PC-9 (cell line): ENCODE measurements around the gene ST8SIA2. TPM values are rescaled to one million over a fixed set of nuclear protein-coding genes. Genes with fewer than 3 reads are reported as not detected.

Source experiments
- BruUV-seq: library from RNA; stranded (reverse); fragments of 400-500 nt; replicated peaks from 2 replicates; lab custom pipeline; 2021; lab: Mats Ljungman, UMichigan
- CTCF ChIA-PET: fragments of 300-600 bp; sonication (Branson Sonifier 250); formaldehyde crosslinking; loops from one replicate; lab custom pipeline; 2022; ENCODE audit warnings: antibody characterized with exemption; lab: Charles Lee
- POLR2A ChIA-PET: fragments of 300-600 bp; sonication (Branson Sonifier 250); formaldehyde crosslinking; loops from one replicate; lab custom pipeline; 2022; ENCODE audit warnings: antibody characterized with exemption; ENCODE audit not compliant: unreplicated experiment; lab: Charles Lee
- DNase-seq, 2 experiments: peaks; one replicate each; pipeline versions ENCODE4 v3.0.0 to v3.0.0-alpha.2; 2015 to 2022; ENCODE audit warnings: mixed read lengths in 1 of 2
- H2AFZ ChIP-seq: fragments of 200-600 bp; sonication (generic); 2 replicates; pipeline ENCODE4 v1.8.1; 2017; ENCODE audit warnings: antibody characterized with exemption
- H3F3A ChIP-seq: fragments of 200-600 bp; sonication (generic); 2 replicates; pipeline ENCODE4 v1.8.1; 2017; ENCODE audit warnings: antibody characterized with exemption, mild to moderate bottlenecking, low read depth; ENCODE audit not compliant: insufficient read depth
- H3K27ac ChIP-seq: fragments of 200-600 bp; sonication (generic); 2 replicates; pipeline ENCODE4 v1.6.1; 2016; ENCODE audit warnings: mixed run types
- H3K27me3 ChIP-seq: fragments of 200-600 bp; sonication (generic); 2 replicates; pipeline ENCODE4 v1.6.1; 2016; ENCODE audit warnings: low read depth, mixed run types; ENCODE audit not compliant: insufficient read depth
- H3K36me3 ChIP-seq: fragments of 200-600 bp; sonication (generic); 2 replicates; pipeline ENCODE4 v1.6.1; 2016; ENCODE audit warnings: low read depth, mixed run types
- H3K4me1 ChIP-seq: fragments of 200-600 bp; sonication (generic); replicated peaks from 2 replicates; pipeline ENCODE4 v1.6.1; 2016; ENCODE audit warnings: mixed run types; ENCODE audit not compliant: insufficient read depth
- H3K4me2 ChIP-seq: fragments of 200-600 bp; sonication (generic); 2 replicates; pipeline ENCODE4 v1.6.1; 2017; ENCODE audit warnings: mixed run types
- H3K4me3 ChIP-seq: fragments of 200-600 bp; sonication (generic); 2 replicates; pipeline ENCODE4 v1.6.1; 2016; ENCODE audit warnings: mixed run types
- H3K79me2 ChIP-seq: fragments of 200-600 bp; sonication (generic); 2 replicates; pipeline ENCODE4 v1.6.1; 2017; ENCODE audit warnings: low read depth, mixed run types
- H3K9me2 ChIP-seq: fragments of 200-600 bp; sonication (generic); 2 replicates; pipeline ENCODE4 v1.8.1; 2017; ENCODE audit warnings: mild to moderate bottlenecking; ENCODE audit not compliant: insufficient read depth
- H3K9me3 ChIP-seq: fragments of 200-600 bp; sonication (generic); 2 replicates; pipeline ENCODE4 v1.8.1; 2016; ENCODE audit warnings: low read depth; ENCODE audit not compliant: insufficient read depth
- H4K20me1 ChIP-seq: fragments of 200-600 bp; sonication (generic); 2 replicates; pipeline ENCODE4 v1.8.1; 2017; ENCODE audit not compliant: insufficient read depth
- EZH2 ChIP-seq: fragments of 200-600 bp; sonication (generic); IDR thresholded peaks from 2 replicates; pipeline ENCODE4 v1.8.0; 2017; ENCODE audit warnings: antibody characterized with exemption, low read depth
- intact Hi-C: fragments of 100-400 bp; cut with micrococcal nuclease; formaldehyde crosslinking; loops from one replicate; pipeline ENCODE4 v1.10.0; 2022; ENCODE audit not compliant: unreplicated experiment
- total RNA-seq: library from RNA; stranded (reverse); gene quantifications from 2 replicates; pipeline ENCODE4 v1.2.3, GENCODE V29; 2021
- TF ChIP-seq, protein P1 (sequence below): fragments of 200-600 bp; sonication (generic); conservative IDR thresholded peaks from 2 replicates; pipeline ENCODE4 v1.6.1; 2017; ENCODE audit warnings: mixed run types, antibody characterized with exemption, mild to moderate bottlenecking, moderate library complexity

The ST8SIA2 gene
- total RNA-seq, 1 experiment from 2014 or later = not detected

GRCh38 chr15:92492551-92493115, 99.0 kb downstream of the ST8SIA2 start:
- DNase-seq = no peak
- Histone ChIP-seq H3K27ac (no peak overlapping the region), H3K9me3 (no peaks in the 10 kb centered on the region), H3K27me3 (peaks cover 63% of the 10 kb centered on the region), H3F3A (no peaks in the 10 kb centered on the region), H2AFZ (no peak overlapping the region), H3K4me3 (no peak overlapping the region), H3K4me1 (no peaks in the 10 kb centered on the region), H3K79me2 (no peaks in the 10 kb centered on the region), H3K36me3 (no peaks in the 10 kb centered on the region), H4K20me1 (no peaks in the 10 kb centered on the region), H3K4me2 (no peak overlapping the region), H3K9me2 (no peaks in the 10 kb centered on the region)
- TF ChIP-seq, protein P1, sequence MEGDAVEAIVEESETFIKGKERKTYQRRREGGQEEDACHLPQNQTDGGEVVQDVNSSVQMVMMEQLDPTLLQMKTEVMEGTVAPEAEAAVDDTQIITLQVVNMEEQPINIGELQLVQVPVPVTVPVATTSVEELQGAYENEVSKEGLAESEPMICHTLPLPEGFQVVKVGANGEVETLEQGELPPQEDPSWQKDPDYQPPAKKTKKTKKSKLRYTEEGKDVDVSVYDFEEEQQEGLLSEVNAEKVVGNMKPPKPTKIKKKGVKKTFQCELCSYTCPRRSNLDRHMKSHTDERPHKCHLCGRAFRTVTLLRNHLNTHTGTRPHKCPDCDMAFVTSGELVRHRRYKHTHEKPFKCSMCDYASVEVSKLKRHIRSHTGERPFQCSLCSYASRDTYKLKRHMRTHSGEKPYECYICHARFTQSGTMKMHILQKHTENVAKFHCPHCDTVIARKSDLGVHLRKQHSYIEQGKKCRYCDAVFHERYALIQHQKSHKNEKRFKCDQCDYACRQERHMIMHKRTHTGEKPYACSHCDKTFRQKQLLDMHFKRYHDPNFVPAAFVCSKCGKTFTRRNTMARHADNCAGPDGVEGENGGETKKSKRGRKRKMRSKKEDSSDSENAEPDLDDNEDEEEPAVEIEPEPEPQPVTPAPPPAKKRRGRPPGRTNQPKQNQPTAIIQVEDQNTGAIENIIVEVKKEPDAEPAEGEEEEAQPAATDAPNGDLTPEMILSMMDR = no peak
- no peak for TF ChIP-seq EZH2
- intact Hi-C loops = no loop called here
- CTCF ChIA-PET = no interaction called here
- BruUV-seq = no TSS peak
- POLR2A ChIA-PET = no interaction called here

DNA sequence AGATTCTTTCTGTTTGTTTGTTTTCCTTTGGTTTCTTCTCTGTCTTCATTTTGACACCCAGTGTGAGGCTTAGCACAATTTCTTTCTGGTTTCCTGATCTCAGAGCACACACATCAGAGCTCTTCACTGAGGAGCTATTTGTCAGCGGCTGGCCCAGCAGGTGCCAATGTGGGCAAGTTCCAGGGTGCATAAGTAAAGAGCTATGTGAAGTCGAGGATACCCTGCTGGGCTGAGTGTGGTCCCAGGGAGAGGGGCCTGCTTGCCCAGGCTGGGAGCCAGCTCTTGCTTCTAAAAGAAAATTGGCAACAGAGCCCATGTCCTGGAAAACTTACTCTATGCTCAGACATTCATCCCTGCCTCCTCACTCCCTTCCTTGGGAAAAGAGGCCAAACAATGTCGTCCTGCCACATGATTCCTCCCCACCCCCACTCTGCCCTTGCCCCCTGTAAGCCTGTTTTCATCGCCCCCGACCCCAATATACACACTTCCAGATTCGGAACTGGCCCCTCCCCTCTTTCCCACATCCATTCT, 101.2 kb downstream of the ST8SIA2 start:
- H3K4me1 ChIP-seq = no peaks in the 10 kb centered on the region
- no peaks in the 10 kb centered on the region for H4K20me1 ChIP-seq
- H3K4me2 ChIP-seq = no peak overlapping the region
- no peak overlapping the region for H2AFZ ChIP-seq
- H3K27ac ChIP-seq = no peak overlapping the region
- POLR2A ChIA-PET = no interaction called here
- no peaks in the 10 kb centered on the region for H3F3A ChIP-seq
- no peak for DNase-seq
- no peaks in the 10 kb centered on the region for H3K36me3 ChIP-seq
- H3K9me3 ChIP-seq = no peaks in the 10 kb centered on the region
- H3K9me2 ChIP-seq = no peaks in the 10 kb centered on the region
- H3K79me2 ChIP-seq = no peaks in the 10 kb centered on the region
- CTCF ChIA-PET = no interaction called here
- peaks cover 65% of the 10 kb centered on the region for H3K27me3 ChIP-seq
- intact Hi-C loops = no loop called here
- no TSS peak for BruUV-seq
- H3K4me3 ChIP-seq = no peak overlapping the region
- no peak for TF ChIP-seq EZH2
- TF ChIP-seq, protein P1 = no peak

DNA sequence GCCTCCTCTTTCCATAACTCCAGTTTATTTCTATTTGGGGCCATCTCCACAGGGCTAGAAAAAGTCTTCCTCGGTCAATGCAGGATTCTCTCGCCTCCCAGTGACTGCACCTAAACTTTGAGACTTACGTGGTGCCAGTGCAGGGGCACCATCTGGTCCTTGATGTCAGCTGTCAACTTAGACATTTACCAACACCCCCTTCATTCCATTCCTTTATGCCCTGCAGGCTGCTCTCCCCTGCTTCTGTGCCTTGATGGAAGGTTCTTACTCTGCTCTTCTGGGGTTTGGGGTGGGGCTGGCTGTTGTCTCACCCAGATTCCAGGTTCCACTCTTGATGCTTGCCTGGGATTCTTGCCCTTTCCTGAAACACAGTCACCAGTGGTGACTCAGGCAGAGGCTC, 101.8 kb downstream of the ST8SIA2 start:
- ChIA-PET CTCF (no interaction called here), POLR2A (no interaction called here)
- H3K27me3 ChIP-seq = peaks cover 67% of the 10 kb centered on the region
- H3K9me2 ChIP-seq = no peaks in the 10 kb centered on the region
- no peak overlapping the region for H3K4me3 ChIP-seq
- no peaks in the 10 kb centered on the region for H3F3A ChIP-seq
- H2AFZ ChIP-seq = no peak overlapping the region
- TF ChIP-seq EZH2 = no peak
- TF ChIP-seq, protein P1 = no peak
- H3K27ac ChIP-seq = no peak overlapping the region
- H4K20me1 ChIP-seq = no peaks in the 10 kb centered on the region
- intact Hi-C loops = no loop called here
- no TSS peak for BruUV-seq
- no peaks in the 10 kb centered on the region for H3K9me3 ChIP-seq
- H3K4me1 ChIP-seq = no peaks in the 10 kb centered on the region
- H3K79me2 ChIP-seq = no peaks in the 10 kb centered on the region
- no peak overlapping the region for H3K4me2 ChIP-seq
- H3K36me3 ChIP-seq = no peaks in the 10 kb centered on the region
- no peak for DNase-seq
